GM18498 (cell line): Measurements from ENCODE around the gene KMT2D.

Source experiments
- ATAC-seq: cut with Tn5 transposase; IDR thresholded peaks from one replicate; pipeline ENCODE4 v1.9.1; 2021; ENCODE audit warnings: mild to moderate bottlenecking, moderate library complexity; ENCODE audit not compliant: unreplicated experiment

The KMT2D gene

GRCh38 chr12:49020441-49020840 lies 40.2 kb downstream of the KMT2D start:
- no peak for ATAC-seq

GRCh38 chr12:49019443-49020324 lies 40.9 kb downstream of the KMT2D start:
- no peak for ATAC-seq

GRCh38 chr12:49019120-49019430 lies 41.5 kb downstream of the KMT2D start:
- ATAC-seq = peak; percentile 31

- peak; percentile 91 for ATAC-seq
These were observed 42.1 kb downstream of the KMT2D start, which contains the start of gene PRKAG1 for GRCh38 chr12:49018261-49019119. PRKAG1 (minus strand) TSS chr12:49018776; CDS start chr12:49018740, 36 bp downstream.

- peak; percentile 2 for ATAC-seq
These were observed 42.7 kb downstream of the KMT2D start for GRCh38 chr12:49017891-49018260.

- ATAC-seq = no peak
These were observed 45.4 kb downstream of the KMT2D start for GRCh38 chr12:49015196-49015595.

GRCh38 chr12:49014547-49014946 lies 46.0 kb downstream of the KMT2D start:
- no peak for ATAC-seq

GRCh38 chr12:49013428-49013827 lies 47.2 kb downstream of the KMT2D start:
- no peak for ATAC-seq

- no peak for ATAC-seq
These were observed 47.9 kb downstream of the KMT2D start for GRCh38 chr12:49012739-49013138.
